Stimulated activated CD4-positive, alpha-beta T cell treated with anti-CD3 and anti-CD28 coated beads, Interleukin-1b, Interleukin-23, amount 100 ng/mL, for 48 hours (primary cell): ENCODE data around the gene KRTAP4-11.
"Not testable (repeated sequence)": the region's sequence is repeated elsewhere in the genome, so short reads cannot be mapped to it uniquely, and the experiment has no call there.

ENCODE experiments used
- DNase-seq: peaks from one replicate; pipeline ENCODE4 v3.0.0-alpha.2; 2020

The KRTAP4-11 gene

DNA sequence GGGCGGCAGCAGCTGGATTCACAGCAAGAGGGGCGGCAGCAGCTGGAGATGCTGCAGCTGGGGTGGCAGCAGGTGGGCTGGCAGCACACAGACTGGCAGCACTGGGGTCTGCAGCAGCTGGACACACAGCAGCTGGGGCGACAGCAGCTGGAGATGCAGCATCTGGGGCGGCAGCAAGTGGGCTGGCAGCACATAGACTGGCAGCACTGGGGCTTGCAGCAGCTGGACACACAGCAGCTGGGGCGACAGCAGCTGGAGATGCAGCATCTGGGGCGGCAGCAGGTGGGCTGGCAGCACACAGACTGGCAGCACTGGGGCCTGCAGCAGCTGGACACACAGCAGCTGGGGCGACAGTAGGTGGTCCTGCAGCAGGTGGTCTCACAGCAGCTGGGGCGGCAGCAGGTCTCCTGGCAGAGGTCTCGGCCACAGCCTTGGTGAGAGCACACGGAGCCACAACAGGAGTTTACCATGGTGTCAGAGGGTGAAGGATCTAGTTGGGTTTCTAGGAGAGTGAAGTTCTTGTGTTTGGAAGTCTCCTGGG, at the start of gene KRTAP4-11:
TSS of gene KRTAP4-11 (minus strand) at position 528 of the 541 bp plus-strand sequence. CDS start at position 470, 58 bp downstream.
- not testable (repeated sequence) for DNase-seq

DNA sequence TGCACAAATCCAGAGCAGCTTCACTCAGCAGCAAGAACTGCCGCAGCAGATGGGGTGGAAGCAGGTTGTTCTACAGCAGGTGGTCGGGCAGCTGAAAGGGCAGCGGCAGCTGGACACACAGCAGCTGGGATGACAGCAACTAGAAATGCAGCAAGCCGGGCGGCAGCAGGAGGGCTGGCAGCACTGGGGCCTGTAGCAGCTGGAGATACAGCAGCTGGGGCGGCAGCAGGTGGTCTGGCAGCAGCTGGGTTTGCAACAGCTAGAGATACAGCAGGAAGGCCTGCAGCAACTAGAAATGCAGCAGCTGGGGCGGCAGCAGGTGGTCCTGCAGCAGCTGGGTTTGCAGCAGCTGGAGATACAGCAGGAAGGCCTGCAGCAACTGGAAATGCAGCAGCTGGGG, 49.4 kb upstream of the KRTAP4-11 start:
- DNase-seq = no peak

DNA sequence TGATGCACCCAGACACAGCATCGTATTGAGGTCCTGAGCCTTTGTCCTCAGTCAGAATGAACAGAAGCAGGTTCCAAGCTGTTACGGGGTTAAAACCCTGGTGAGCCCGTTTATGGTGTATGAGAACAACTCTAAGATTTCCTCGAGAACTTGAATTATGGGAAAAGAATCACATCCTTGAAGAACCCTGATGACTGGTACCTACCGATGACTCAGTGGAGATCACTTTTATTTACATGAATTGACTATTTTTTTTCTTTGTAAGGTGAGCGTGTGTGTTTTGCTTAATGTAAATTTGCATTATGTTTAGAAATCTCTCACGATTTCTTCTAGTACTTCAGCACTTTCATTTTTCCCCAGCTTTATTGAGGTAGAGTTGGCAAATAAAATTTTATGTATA, 45.7 kb upstream of the KRTAP4-11 start:
- DNase-seq = no peak

DNA sequence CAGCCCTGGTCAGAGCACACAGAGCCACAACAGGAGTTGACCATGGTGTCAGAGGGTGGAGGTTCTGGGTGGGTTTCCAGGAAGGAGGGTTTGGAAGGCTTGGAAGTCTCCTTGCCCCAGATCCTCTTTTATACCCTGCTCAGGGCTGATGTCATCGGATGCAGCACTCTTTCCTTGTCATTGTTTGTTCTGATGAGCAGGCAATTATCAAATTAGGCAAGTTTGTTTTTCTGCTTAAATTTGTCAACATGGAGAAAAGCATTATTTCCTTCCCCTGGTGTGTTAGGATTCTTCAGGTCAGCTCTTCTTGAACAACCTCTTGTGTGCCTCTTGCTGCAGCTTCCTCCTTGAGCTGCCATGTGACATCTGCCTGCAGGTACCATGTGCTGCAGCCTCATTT, 42.5 kb upstream of the KRTAP4-11 start, which contains the start of gene KRTAP4-4:
TSS of gene KRTAP4-4 (minus strand) at position 101 of the 400 bp plus-strand sequence. CDS start at position 44, 57 bp downstream.
- no peak for DNase-seq

DNA sequence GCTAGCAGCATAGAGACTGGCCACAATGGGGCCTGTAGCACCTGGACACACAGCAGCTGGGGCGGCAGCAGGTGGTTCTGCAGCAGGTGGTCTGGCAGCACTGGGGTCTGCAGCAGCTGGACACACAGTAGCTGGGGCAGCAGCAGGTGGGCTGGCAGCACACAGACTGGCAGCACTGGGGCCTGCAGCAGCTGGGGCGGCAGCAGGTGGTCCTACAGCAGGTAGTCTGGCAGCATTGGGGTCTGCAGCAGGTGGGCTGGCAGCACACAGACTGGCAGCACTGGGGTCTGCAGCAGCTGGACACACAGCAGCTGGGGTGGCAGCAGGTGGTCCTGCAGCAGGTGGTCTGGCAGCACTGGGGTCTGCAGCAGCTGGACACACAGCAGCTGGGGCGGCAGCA, 42.0 kb upstream of the KRTAP4-11 start:
- DNase-seq = not testable (repeated sequence)

DNA sequence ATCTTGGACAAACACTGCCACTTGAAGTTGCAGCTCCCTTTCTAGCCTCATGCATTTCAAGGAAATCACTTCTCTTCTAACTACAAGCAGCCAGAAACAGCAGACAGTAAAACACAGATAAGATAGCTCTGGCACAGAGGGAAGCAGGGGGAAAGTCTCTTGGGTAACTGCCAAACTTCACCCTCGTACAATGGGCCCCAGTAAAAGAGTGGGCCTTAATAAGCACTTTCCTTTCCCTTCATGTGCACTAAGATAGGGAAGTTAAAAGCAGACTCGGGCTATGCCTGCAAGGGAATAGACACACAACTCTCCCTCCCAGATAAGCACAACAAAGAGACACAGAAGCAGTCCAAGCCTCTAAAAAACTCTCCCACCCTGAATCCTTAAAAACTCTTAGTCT, 35.7 kb upstream of the KRTAP4-11 start:
- no peak for DNase-seq

DNA sequence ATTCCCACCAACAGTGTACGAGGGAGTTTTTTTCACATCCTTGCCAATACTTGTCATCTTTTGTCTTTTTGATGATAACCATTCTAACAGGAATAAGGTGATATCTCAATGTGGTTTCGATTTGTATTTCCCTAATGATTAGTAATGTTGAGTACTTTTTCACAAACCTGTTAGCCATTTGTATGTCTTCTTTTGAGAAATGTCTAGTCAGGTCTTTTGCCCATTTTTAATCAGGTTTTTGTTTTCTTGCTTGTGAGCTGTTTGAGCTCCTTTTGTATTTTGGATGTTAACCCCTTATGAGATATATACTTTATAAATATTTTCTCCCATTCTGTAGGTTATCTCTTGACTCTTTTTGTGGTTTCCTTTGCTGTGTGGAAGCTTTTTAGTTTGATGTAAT, 33.4 kb upstream of the KRTAP4-11 start:
- DNase-seq = no peak

DNA sequence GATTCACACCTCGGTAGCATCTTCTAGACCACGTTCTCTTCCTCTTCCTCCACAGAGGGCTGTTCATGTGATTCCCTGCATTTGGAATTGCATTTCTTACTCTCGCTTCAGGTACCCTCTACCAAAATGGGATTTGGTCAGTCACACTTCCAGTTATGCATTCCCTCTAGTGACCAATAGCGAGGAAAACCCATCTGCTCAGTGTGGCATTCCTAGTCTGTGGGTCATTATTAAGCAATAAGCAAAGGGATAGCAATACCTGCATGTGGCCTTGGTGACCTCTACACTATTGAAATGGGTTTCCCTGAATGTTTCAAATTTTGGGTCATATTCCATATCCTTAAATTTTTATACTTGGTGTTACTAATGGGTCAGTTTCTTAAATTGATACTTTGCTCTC, 31.9 kb upstream of the KRTAP4-11 start:
- no peak for DNase-seq

DNA sequence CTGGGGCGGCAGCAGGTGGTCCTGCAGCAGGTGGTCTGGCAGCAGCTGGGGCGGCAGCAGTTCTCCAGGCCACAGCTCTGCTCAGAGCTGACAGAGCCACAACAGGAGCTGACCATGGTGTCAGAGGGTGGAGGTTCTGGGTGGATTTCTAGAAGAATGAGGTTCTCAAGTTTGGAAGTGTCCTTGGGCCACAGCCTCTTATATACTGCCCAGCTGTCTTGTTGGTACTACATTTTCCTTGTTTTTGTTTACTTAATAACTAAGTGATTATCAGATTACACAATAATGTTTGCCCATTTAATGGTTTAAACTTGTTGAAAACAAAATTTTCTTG, 31.4 kb upstream of the KRTAP4-11 start, which contains the start of gene KRTAP4-5:
TSS of gene KRTAP4-5 (minus strand) at position 174 of the 334 bp plus-strand sequence. CDS start at position 116, 58 bp downstream.
- DNase-seq = no peak

DNA sequence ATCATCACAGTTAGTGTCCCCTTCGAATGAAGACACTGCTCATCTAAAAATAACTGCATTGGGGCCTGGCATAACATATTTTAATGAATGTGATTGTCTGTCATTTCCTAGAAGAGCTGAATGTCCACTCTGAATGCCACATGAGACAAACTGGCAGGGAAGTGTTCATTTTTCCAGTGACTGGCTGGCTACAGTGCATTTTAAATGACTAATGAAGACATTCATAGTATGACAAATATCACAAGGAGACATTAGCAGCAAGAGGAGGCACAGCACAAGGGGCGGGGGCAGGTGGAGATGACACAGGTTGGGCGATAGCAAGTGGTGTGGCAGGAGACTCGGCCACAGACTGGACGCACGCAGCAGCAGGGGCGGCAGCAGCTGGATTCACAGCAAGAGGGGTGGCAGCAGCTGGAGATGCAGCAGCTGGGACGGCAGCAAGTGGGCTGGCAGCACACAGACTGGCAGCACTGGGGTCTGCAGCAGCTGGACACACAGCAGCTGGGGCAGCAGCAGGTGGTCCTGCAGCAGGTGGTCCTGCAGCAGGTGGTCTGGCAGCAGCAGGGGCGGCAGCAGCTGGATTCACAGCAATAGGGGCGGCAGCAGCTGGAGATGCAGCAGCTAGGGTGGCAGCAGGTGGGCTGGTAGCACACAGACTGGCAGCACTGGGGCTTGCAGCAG, 30.9 kb upstream of the KRTAP4-11 start:
- DNase-seq = not testable (repeated sequence)

DNA sequence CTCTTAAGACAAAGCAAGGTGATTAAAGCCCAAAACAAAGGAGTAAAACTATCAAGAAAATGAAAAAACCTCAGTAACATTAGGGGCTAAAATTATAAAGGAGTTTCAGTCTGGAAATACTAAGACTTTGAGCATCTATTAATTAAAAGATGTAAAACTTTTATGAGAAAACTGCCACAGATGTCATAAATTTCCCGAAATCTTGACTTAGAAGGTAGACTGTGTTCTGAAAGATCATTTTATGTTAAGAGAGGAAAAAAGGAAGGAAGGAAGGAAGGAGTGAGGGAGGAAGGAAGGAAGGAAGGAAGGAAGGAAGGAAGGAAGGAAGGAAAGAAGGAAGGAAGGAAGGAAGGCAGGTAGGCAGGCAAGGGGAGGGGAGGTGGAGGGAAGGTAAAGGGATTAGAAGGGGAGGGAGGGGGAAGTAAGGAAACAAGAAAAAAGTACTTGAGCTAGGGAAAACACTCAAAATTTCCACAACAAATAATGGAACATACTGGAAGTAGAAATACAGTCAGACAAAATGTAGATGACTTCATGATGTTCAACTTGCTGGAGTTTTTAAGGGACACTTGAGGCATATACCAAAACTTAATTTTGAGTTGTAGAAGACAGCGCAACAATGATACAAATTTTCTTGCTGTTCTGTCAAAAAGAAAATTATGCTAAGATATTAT, 29.5 kb upstream of the KRTAP4-11 start:
- DNase-seq = no peak

DNA sequence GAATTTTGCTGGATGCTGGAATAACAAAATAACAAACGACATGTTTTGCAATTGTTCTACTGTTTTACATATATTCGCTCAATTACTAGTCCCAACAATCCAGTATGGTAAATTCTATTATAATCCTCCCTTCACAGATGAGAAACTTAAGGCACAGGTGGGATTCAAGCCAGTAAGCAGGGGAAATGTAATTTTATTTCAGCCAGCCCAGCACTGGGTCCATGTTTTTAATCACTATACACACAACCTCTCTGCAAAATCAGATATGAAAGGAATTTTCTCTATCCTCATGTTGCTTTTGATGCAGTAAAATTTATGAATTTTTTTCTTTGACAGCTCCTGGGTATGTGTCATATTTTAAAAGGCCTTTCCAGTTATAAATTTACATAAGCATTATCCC, 27.1 kb upstream of the KRTAP4-11 start:
- no peak for DNase-seq

DNA sequence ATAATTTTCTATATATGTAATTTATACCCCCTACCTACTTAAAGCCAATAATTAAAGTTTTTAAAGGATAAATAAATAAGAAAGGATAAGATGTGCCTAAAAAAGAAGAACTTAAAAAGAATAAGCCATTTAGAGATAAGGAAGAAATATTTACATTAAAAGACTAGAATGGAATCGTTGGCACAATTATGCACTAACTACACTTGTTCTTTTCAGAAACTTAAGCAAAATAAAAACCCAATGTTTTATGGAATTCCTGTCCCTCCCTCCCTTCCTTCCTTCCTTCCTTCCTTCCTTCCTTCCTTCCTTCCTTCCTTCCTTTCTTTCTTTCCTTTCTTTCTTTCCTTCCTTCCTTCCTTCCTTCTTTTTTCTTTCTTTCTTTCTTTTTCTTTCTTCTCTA, 26.7 kb upstream of the KRTAP4-11 start:
- no peak for DNase-seq

DNA sequence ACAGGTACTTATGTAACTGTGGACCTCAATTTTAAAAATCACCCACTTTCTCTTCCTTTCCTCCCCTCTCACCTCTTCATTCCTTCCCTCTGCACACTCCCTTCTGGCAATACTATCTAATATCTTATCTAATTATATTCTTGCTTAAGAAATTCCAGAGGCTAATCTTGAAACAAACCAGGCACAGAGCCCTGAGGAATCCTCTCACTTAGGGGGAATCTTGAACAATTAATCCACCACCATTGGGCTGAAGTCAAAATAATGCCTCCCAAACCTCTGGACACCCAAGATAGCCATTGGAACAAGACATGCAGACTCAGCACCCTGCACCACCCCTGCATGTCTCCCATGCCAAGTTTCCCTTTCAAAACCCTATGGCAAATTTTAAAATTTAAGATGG, 23.2 kb upstream of the KRTAP4-11 start:
- no peak for DNase-seq

DNA sequence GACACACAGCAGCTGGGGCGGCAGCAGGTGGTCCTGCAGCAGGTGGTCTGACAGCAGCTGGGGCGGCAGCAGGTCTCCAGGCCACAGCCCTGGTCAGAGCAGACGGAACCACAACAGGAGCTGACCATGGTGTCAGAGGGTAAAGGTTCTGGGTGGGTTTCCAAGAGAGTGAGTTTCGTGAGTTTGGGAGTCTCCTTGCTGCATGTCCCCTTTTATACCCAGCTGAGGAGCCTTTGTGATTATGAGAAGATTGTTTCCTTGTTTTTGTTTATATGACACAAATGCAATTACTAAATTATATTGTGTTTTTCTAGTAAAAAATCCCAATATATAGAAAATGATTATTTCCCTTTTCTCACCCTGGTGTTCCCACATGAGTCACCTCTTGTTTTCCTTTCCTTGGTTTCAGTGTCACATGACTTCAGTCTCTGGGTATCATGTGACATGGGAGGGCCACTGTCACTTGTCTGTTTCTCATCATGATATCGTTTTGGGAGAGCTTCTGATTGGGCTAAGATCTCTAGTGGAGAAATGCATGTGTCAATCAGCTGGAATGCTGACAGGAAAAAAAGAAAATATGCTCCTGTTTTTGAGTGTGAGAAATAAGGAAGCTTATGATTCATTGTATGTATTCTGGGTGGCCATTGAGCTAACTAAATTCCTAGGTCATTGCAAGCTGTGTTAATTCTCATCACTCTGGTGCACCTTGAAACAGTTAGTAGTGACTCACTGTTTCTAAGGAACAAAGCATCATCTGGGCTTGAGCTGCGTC, 22.4 kb upstream of the KRTAP4-11 start, which contains the start of gene KRTAP4-6:
TSS of gene KRTAP4-6 (minus strand) at position 185 of the 772 bp plus-strand sequence. CDS start at position 128, 57 bp downstream.
- no peak for DNase-seq

DNA sequence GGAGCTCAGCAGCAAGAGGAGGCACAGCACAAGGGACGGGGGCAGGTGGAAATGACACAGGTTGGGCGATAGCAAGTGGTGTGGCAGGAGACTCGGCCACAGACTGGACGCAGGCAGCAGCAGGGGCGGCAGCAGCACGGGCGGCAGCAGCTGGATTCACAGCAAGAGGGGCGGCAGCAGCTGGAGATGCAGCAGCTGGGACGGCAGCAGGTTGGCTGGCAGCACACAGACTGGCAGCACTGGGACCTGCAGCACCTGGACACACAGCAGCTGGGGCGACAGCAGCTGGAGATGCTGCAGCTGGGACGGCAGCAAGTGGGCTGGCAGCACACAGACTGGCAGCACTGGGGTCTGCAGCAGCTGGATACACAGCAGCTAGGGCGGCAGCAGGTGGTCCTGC, 21.7 kb upstream of the KRTAP4-11 start:
- DNase-seq = not testable (repeated sequence)

DNA sequence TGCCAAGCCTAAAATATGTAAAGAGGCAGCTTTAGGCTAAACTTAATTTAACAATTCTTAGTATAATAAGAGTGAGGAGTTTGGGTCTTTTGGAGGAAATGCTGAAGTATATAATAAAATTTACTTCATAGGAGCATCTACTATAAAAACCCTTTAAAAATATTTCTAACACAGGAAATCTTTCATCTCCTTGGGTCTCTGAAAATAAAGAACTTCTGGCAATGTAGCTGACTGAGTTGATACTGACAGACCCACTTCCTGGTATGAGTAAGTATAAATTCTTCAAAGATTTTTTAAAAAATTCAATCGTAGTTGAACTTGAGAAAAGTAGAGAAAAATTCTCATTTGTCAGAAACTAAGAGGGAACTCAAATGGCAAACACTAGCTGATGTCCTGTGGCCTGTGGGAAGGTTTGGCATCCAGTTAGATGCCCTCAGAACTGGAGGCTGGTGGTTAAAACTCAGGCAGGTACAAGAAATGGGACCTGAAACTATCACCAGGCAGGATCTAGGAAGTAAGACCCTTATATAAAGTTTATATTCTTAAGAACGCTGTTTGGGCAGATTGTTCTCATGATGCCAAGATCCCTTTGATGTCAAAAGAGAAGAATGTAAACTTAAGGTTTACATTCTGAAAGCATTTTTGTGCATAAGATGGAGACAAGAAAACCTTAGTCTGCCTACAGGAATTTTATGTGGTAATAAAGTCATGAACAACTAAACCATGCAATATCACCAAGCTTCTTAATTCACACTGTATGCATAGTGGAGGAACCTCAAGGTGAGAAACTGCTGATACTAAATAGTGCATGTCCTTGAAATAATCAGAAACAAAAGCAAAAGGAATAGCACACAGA, 15.9 kb upstream of the KRTAP4-11 start:
- DNase-seq = no peak

DNA sequence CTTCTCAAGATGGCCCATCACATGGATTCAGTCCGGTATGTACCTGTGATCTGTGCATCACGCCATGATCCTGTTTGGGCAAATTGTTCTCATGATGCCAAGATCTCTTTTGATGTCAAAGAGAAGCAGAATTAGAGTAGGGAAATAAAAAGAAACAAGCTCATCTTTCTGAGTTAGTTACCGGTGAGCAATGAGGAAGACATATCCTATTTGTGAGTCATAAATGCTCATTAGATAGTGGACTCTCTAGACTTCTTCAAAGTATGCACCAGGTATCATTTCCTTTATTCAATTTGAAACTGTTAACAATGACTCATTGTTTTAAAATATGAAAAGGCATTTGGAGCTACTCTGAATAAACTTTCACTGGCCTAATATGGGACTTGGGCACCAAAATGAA, 13.8 kb upstream of the KRTAP4-11 start:
- no peak for DNase-seq

DNA sequence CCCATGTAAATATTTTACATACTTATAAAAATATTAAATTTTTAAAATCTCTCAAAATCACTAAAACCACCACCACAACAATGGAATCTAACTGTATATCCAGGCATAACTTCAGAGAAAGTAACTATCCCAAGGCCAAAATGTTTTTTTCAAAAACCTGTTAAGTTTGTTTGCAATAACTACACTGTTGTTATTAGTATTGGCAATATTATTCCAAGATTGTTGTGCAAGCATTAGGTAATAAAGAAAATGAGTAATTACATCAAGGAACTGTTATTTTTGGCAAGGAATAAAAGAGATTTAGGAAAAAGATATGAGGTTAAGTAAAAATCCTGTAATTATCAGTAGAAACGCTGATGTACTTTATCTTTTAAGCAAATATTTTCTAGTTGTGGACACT, 9.2 kb upstream of the KRTAP4-11 start:
- DNase-seq = no peak

DNA sequence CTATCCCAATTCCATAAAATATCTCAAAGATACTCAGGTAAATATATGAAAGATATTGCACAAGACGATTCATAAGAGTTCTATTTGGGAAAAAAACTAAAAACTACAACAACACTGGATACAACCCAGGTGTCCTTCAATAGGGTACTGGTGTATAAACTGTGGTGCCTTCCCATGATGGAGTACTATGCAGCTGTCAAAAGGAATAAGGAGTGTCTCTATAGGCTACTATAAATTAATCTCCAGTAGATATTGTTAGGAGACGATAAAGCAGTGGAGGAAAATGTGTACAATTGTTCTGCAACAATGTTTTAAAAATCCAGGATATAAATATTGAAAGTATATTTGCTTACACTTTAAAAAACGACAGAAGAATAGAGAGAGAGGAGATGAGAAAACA, 8.2 kb upstream of the KRTAP4-11 start:
- no peak for DNase-seq

DNA sequence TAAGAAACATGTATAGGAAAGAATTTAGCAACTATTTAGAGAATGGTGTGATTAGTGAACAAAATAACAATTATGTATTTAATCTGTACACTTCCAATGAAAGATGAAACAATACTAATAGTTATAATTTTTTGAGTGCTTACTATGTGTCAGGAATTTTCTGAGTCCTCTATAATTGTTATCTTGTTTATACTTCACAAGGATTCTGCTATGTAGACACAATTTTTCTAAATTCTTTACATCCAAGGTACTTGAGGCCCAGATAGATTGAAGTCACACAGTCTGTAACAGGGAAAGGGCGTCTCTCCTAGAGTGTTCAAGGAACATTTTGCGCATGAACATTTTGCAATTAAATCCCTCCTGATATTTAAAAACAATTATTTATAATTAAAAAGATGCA, 6.9 kb upstream of the KRTAP4-11 start:
- no peak for DNase-seq

DNA sequence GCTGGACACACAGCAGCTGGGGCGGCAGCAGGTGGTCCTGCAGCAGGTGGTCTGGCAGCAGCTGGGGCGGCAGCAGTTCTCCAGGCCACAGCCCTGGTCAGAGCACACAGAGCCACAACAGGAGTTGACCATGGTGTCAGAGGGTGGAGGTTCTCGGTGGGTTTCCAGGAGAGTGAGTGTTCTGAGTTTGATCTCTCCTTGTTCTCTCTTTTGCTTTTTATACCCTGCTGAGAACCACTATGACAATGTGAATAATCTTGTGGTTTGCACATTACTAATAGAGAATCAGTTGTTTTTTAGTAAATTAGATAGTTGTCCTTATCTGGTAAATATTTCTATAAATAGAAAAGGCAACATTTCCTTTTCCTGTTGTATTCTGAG, 5.8 kb upstream of the KRTAP4-11 start, which contains the start of gene KRTAP4-12:
TSS of gene KRTAP4-12 (minus strand) at position 192 of the 381 bp plus-strand sequence. CDS start at position 132, 60 bp downstream.
- not testable (repeated sequence) for DNase-seq
